HepG2 (cell line): ENCODE measurements around the gene SCMH1. TPM values are rescaled to one million over a fixed set of nuclear protein-coding genes. Genes with fewer than 3 reads are reported as not detected.

ENCODE experiments used
- ATAC-seq: fragments of 200-7000 bp; cut with Tn5 transposase; 3 replicates; pipeline ENCODE4 v1.9.1; 2020; ENCODE audit warnings: mild to moderate bottlenecking, moderate library complexity
- BruUV-seq: library from RNA; stranded (reverse); fragments of 400-500 nt; replicated peaks from 2 replicates; lab custom pipeline; 2021; lab: Mats Ljungman, UMichigan
- CTCF ChIA-PET: fragments of 300-600 bp; formaldehyde crosslinking; extraction: SDS; loops from one replicate; lab custom pipeline; 2021; ENCODE audit warnings: low total read pairs, inconsistent platforms, low intra/inter-chr PET ratio; lab: Yijun Ruan, JAX
- POLR2A ChIA-PET: fragments of 350-600 bp; sonication (Branson Sonifier 250); formaldehyde crosslinking; loops from one replicate; lab custom pipeline; 2020; ENCODE audit warnings: antibody characterized with exemption, inconsistent platforms; lab: Yijun Ruan, JAX
- DNase-seq: peaks from one replicate; pipeline ENCODE4 v3.0.0-alpha.2; 2015; ENCODE audit warnings: low spot score
- FAIRE-seq: peaks from 3 replicates; lab custom pipeline; 2011; peaks lifted over from hg19 to GRCh38; lab: Jason Lieb, UNC
- H2AFZ ChIP-seq: one replicate; pipeline ENCODE4 v1.6.1; 2011; ENCODE audit warnings: low read length, inconsistent platforms
- H3K27ac ChIP-seq: fragments of 300-600 bp; 3 replicates; pipeline ENCODE4 v1.8.0; 2011; ENCODE audit warnings: mixed run types, mild to moderate bottlenecking, mixed read lengths, low read length, inconsistent platforms; ENCODE audit not compliant: insufficient read depth; ENCODE audit errors: extremely low read length
- H3K27me3 ChIP-seq, 2 experiments: fragments of 200-600 bp in 1 of 2; 2 replicates in 1 of 2; 3 replicates in 1 of 2; pipeline versions ENCODE4 v1.6.0 to v1.8.0; 2011; ENCODE audit warnings: low read length in 2 of 2, mild to moderate bottlenecking in 2 of 2, moderate library complexity in 2 of 2, inconsistent platforms in 1 of 2; ENCODE audit not compliant: insufficient read depth in 2 of 2, control insufficient read depth in 1 of 2
- H3K36me3 ChIP-seq, 2 experiments: fragments of 200-600 bp in 1 of 2; replicated peaks in 1 of 2; 2 replicates in 1 of 2; 3 replicates in 1 of 2; pipeline versions ENCODE4 v1.5.1 to v1.8.0; 2011; ENCODE audit warnings: low read length in 2 of 2, inconsistent platforms in 1 of 2; ENCODE audit not compliant: insufficient read depth in 2 of 2, control insufficient read depth in 1 of 2
- H3K4me1 ChIP-seq: 2 replicates; pipeline ENCODE4 v1.5.1; 2012; ENCODE audit warnings: low read length, inconsistent platforms; ENCODE audit not compliant: insufficient read depth
- H3K4me2 ChIP-seq: 2 replicates; pipeline ENCODE4 v1.6.0; 2011; ENCODE audit warnings: low read depth, low read length, inconsistent platforms
- H3K4me3 ChIP-seq, 3 experiments: fragments of 200-600 bp in 1 of 3; sonication (generic), shearing (Covaris generic) in 1 of 3; replicated peaks in 1 of 3; 2 replicates each; pipeline ENCODE4 v1.5.1; 2011 to 2016; ENCODE audit warnings: low read length in 3 of 3, inconsistent platforms in 2 of 3, low read depth in 2 of 3, mild to moderate bottlenecking in 2 of 3, control low read depth in 1 of 3, mixed read lengths in 1 of 3; ENCODE audit not compliant: insufficient read depth in 1 of 3
- H3K79me2 ChIP-seq: one replicate; pipeline ENCODE4 v1.6.1; 2011; ENCODE audit warnings: low read length, inconsistent platforms; ENCODE audit not compliant: insufficient read depth
- H3K9ac ChIP-seq: 2 replicates; pipeline ENCODE4 v1.6.0; 2011; ENCODE audit warnings: mild to moderate bottlenecking, low read depth, low read length, inconsistent platforms; ENCODE audit not compliant: insufficient read depth
- H3K9me3 ChIP-seq: 2 replicates; pipeline ENCODE4 v1.5.1; 2012; ENCODE audit warnings: mild to moderate bottlenecking, low read length
- H4K20me1 ChIP-seq: 2 replicates; pipeline ENCODE4 v1.6.0; 2011; ENCODE audit warnings: inconsistent platforms, mild to moderate bottlenecking, low read length, moderate library complexity; ENCODE audit not compliant: insufficient read depth
- AGO2 ChIP-seq: fragments of 200-400 bp; formaldehyde crosslinking; optimal IDR thresholded peaks from 2 replicates; pipeline ENCODE3; 2017; ENCODE audit warnings: mild to moderate bottlenecking, low read depth, low read length, moderate library complexity
- ATF1 ChIP-seq: IDR thresholded peaks from 2 replicates; pipeline ENCODE4 v1.6.1; 2016; ENCODE audit warnings: mild to moderate bottlenecking, control low read depth
- ATF5 ChIP-seq: sonication (generic); formaldehyde crosslinking; IDR thresholded peaks from 2 replicates; pipeline ENCODE4 v1.4.0; 2020; ENCODE audit warnings: mild to moderate bottlenecking, low read depth, missing genetic modification reagents
- FOSL1 ChIP-seq: sonication (generic); formaldehyde crosslinking; IDR thresholded peaks from 2 replicates; pipeline ENCODE4 v1.9.0; 2021; ENCODE audit warnings: missing genetic modification reagents, borderline replicate concordance
- JUN ChIP-seq: sonication (generic); formaldehyde crosslinking; IDR thresholded peaks from 2 replicates; pipeline ENCODE4 v1.4.0; 2020; ENCODE audit warnings: mild to moderate bottlenecking, missing genetic modification reagents
- KDM6A ChIP-seq: IDR thresholded peaks from 2 replicates; pipeline ENCODE4 v1.6.1; 2016; ENCODE audit warnings: low read depth
- MXI1 ChIP-seq: IDR thresholded peaks from 3 replicates; pipeline ENCODE4 v1.6.1; 2012; ENCODE audit warnings: low read depth, low read length, inconsistent platforms, borderline replicate concordance
- ONECUT2 ChIP-seq: sonication (generic); formaldehyde crosslinking; IDR thresholded peaks from 2 replicates; pipeline ENCODE4 v1.4.0; 2020; ENCODE audit warnings: missing genetic modification reagents
- PHF20 ChIP-seq: sonication (generic); formaldehyde crosslinking; IDR thresholded peaks from 2 replicates; pipeline ENCODE4 v1.5.0; 2020; ENCODE audit warnings: mild to moderate bottlenecking, missing genetic modification reagents
- ZBTB42 ChIP-seq: sonication (generic); formaldehyde crosslinking; IDR thresholded peaks from 2 replicates; pipeline ENCODE4 v1.5.0; 2020; ENCODE audit warnings: mild to moderate bottlenecking, missing genetic modification reagents
- ZNF564 ChIP-seq: sonication (generic); formaldehyde crosslinking; IDR thresholded peaks from 2 replicates; pipeline ENCODE4 v1.8.1; 2023; ENCODE audit warnings: mild to moderate bottlenecking, missing genetic modification reagents
- ZNF781 ChIP-seq: sonication (generic); formaldehyde crosslinking; IDR thresholded peaks from 2 replicates; pipeline ENCODE4 v1.5.1; 2020; ENCODE audit warnings: borderline replicate concordance, mild to moderate bottlenecking, missing genetic modification reagents; ENCODE audit errors: not compliant biosample characterization
- ZSCAN20 ChIP-seq: sonication (generic); formaldehyde crosslinking; IDR thresholded peaks from 2 replicates; pipeline ENCODE4 v1.4.0; 2020; ENCODE audit warnings: missing genetic modification reagents, mild to moderate bottlenecking, borderline replicate concordance
- WGBS: methylation state at CpG from one replicate; pipeline ENCODE4 v1.1.6; 2017; ENCODE audit warnings: low lambda C conversion rate; 5-methylcytosine and 5-hydroxymethylcytosine counted together
- in situ Hi-C: cut with HindIII; loops from 2 replicates; pipeline ENCODE4 v1.10.0; 2017; ENCODE audit warnings: low pct_unique_long_range_greater_than_20kb; ENCODE audit not compliant: extremely low pct_ligation_motif_present
- intact Hi-C: fragments of 100-400 bp; cut with micrococcal nuclease; formaldehyde crosslinking; loops from one replicate; pipeline ENCODE4 v1.10.0; 2022; ENCODE audit not compliant: unreplicated experiment
- polyA plus RNA-seq, 8 experiments: library from polyadenylated mRNA; depleted of rRNA in 3 of 8; stranded (reverse) in 7 of 8; unstranded in 1 of 8; fragments of >200 nt; fragmentation: Illumina TruSeq in 4 of 8; extraction: Trizol in 4 of 8; gene quantifications; 2 replicates each; pipeline versions ENCODE4 v1.2.1 to v1.2.3, GENCODE V29; 2011 to 2016; ENCODE audit warnings: low read depth in 4 of 8, missing spikeins in 1 of 8, mixed read lengths in 1 of 8; ENCODE audit not compliant: insufficient read depth in 1 of 8
- total RNA-seq, 5 experiments: library from RNA; depleted of rRNA; stranded (reverse); fragments of >200 nt; fragmentation: Illumina TruSeq; extraction: Trizol; gene quantifications; 2 replicates each; pipeline ENCODE4 v1.2.3, GENCODE V29; 2016; ENCODE audit warnings: low read depth in 1 of 5
- TF ChIP-seq, protein P1 (sequence below): IDR thresholded peaks from 2 replicates; pipeline ENCODE4 v1.6.1; 2016; ENCODE audit warnings: mild to moderate bottlenecking
- TF ChIP-seq, protein P2 (sequence below), 2 experiments: sonication (generic) in 1 of 2; formaldehyde crosslinking in 1 of 2; IDR thresholded peaks; 2 replicates each; pipeline versions ENCODE4 v1.5.1 to v1.6.1; 2011 to 2020; ENCODE audit warnings: borderline replicate concordance in 1 of 2, low read depth in 1 of 2, low read length in 1 of 2, mild to moderate bottlenecking in 1 of 2, missing genetic modification reagents in 1 of 2, moderate library complexity in 1 of 2

Gene SCMH1
- total and polyA plus RNA-seq, 2 of the 13 experiments (the other 11 are each of a cell fraction or from before 2014, with no cell fraction given), result 41.8 to 52.6 TPM

GRCh38 chr1:41260768-41261167 is 18.7 kb upstream of the SCMH1 start:
- in situ Hi-C loops, result no loop called here

GRCh38 chr1:41259221-41259620 is 17.1 kb upstream of the SCMH1 start:
- intact Hi-C loops, result no loop called here
- Histone ChIP-seq H3K27ac (no peak overlapping the region), H3K4me2 (no peak overlapping the region), H4K20me1 (no peaks in the 10 kb centered on the region), H3K4me1 (no peaks in the 10 kb centered on the region), H3K36me3 (no peaks in the 10 kb centered on the region), H2AFZ (no peak overlapping the region), H3K9me3 (no peaks in the 10 kb centered on the region), H3K79me2 (no peaks in the 10 kb centered on the region), H3K4me3 (no peak overlapping the region), H3K27me3 (no peaks in the 10 kb centered on the region), H3K9ac (no peak overlapping the region)
- ChIA-PET POLR2A (no interaction called here), CTCF (no interaction called here)
- DNase-seq (no peak), FAIRE-seq (no peak), ATAC-seq (no peak)
- BruUV-seq, result no TSS peak
- in situ Hi-C loops, result no loop called here
- 81% methylated on average over 3 of the region's 3 CpGs for WGBS
- TF ChIP-seq, protein P1, sequence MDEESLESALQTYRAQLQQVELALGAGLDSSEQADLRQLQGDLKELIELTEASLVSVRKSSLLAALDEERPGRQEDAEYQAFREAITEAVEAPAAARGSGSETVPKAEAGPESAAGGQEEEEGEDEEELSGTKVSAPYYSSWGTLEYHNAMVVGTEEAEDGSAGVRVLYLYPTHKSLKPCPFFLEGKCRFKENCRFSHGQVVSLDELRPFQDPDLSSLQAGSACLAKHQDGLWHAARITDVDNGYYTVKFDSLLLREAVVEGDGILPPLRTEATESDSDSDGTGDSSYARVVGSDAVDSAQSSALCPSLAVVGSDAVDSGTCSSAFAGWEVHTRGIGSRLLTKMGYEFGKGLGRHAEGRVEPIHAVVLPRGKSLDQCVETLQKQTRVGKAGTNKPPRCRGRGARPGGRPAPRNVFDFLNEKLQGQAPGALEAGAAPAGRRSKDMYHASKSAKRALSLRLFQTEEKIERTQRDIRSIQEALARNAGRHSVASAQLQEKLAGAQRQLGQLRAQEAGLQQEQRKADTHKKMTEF, result no peak
- TF ChIP-seq KDM6A (CRISPR knock-in tag) (no peak), ATF5 (no peak), ZNF781 (no peak), AGO2 (no peak), JUN (CRISPR knock-in tag) (no peak), ZBTB42 (no peak), MXI1 (no peak), FOSL1 (CRISPR knock-in tag) (no peak)
- TF ChIP-seq, protein P2, sequence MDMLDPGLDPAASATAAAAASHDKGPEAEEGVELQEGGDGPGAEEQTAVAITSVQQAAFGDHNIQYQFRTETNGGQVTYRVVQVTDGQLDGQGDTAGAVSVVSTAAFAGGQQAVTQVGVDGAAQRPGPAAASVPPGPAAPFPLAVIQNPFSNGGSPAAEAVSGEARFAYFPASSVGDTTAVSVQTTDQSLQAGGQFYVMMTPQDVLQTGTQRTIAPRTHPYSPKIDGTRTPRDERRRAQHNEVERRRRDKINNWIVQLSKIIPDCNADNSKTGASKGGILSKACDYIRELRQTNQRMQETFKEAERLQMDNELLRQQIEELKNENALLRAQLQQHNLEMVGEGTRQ (IDR thresholded peaks at IDR 0.05; ENCODE audit: low read depth, low read length), result no peak
- TF ChIP-seq, protein P2 (CRISPR knock-in tag; IDR thresholded peaks at IDR 0.05; ENCODE audit: borderline replicate concordance), result no peak

More at GRCh38 chr1:41260768-41261167, 18.7 kb upstream of the SCMH1 start:
- no peaks in the 10 kb centered on the region for H3K36me3 ChIP-seq
- 94% methylated on average over 2 of the region's 2 CpGs for WGBS
- TF ChIP-seq PHF20 (CRISPR knock-in tag), result no peak
- TF ChIP-seq ONECUT2 (CRISPR knock-in tag), result no peak
- TF ChIP-seq ZSCAN20 (CRISPR knock-in tag), result no peak
- no peak for TF ChIP-seq ATF1
- no peak for TF ChIP-seq ZNF564 (CRISPR knock-in tag)
- no peak overlapping the region for H3K4me2 ChIP-seq
- no peak overlapping the region for H3K4me3 ChIP-seq
- intact Hi-C loops, result no loop called here
- no peak overlapping the region for H2AFZ ChIP-seq
- ChIA-PET POLR2A (no interaction called here), CTCF (no interaction called here)
- H3K27me3 ChIP-seq, result no peaks in the 10 kb centered on the region
- DNase-seq (no peak), FAIRE-seq (no peak), ATAC-seq (no peak)
- H3K79me2 ChIP-seq, result no peaks in the 10 kb centered on the region
- H4K20me1 ChIP-seq, result no peaks in the 10 kb centered on the region
- H3K4me1 ChIP-seq, result no peaks in the 10 kb centered on the region
- H3K9me3 ChIP-seq, result no peaks in the 10 kb centered on the region
- no peak overlapping the region for H3K27ac ChIP-seq
- BruUV-seq, result no TSS peak
- no peak overlapping the region for H3K9ac ChIP-seq
